SK-N-SH treated with all-trans-retinoic acid at 6 μM for 48 hours (cell line): ENCODE measurements around the gene RHBDF2.

ENCODE experiments used
- ARNTL ChIP-seq: fragments of 450-650 bp; formaldehyde crosslinking; IDR thresholded peaks from 2 replicates; pipeline ENCODE4 v1.5.0; 2020; ENCODE audit warnings: low read depth, mild to moderate bottlenecking, moderate library complexity, borderline replicate concordance
- CREB5 ChIP-seq: fragments of 250-450 bp; sonication (Bioruptor Pico); IDR thresholded peaks from 2 replicates; pipeline ENCODE4 v1.5.1; 2020; ENCODE audit warnings: low read depth, mild to moderate bottlenecking, moderate library complexity
- PATZ1 ChIP-seq: fragments of 250-450 bp; sonication (Bioruptor Pico); IDR thresholded peaks from 2 replicates; pipeline ENCODE4 v1.8.0; 2020; ENCODE audit warnings: mild to moderate bottlenecking, moderate library complexity, borderline replicate concordance
- TOX ChIP-seq: fragments of 250-450 bp; sonication (Bioruptor Pico); IDR thresholded peaks from 2 replicates; pipeline ENCODE4 v1.8.0; 2021; ENCODE audit warnings: mild to moderate bottlenecking, moderate library complexity, borderline replicate concordance
- ZC3H10 ChIP-seq: fragments of 250-450 bp; sonication (Bioruptor Pico); IDR thresholded peaks from 2 replicates; pipeline ENCODE4 v1.5.1; 2021; ENCODE audit warnings: mild to moderate bottlenecking, moderate library complexity
- ZNF70 ChIP-seq: fragments of 450-650 bp; formaldehyde crosslinking; IDR thresholded peaks from 2 replicates; pipeline ENCODE4 v1.5.0; 2020; ENCODE audit warnings: mild to moderate bottlenecking, moderate library complexity
- TF ChIP-seq, protein P1 (sequence below): fragments of 250-450 bp; sonication (Bioruptor Pico); IDR thresholded peaks from 2 replicates; pipeline ENCODE4 v1.8.0; 2021; ENCODE audit warnings: low read depth, mild to moderate bottlenecking, moderate library complexity, borderline replicate concordance

GRCh38 chr17:76445697-76446448 is 55.4 kb downstream of the RHBDF2 start:
- TF ChIP-seq ZNF70 (no peak), PATZ1 (no peak), TOX (CRISPR knock-in tag) (no peak), CREB5 (CRISPR knock-in tag) (no peak), ZC3H10 (CRISPR knock-in tag) (no peak), ARNTL (CRISPR knock-in tag) (no peak)
- TF ChIP-seq, protein P1, sequence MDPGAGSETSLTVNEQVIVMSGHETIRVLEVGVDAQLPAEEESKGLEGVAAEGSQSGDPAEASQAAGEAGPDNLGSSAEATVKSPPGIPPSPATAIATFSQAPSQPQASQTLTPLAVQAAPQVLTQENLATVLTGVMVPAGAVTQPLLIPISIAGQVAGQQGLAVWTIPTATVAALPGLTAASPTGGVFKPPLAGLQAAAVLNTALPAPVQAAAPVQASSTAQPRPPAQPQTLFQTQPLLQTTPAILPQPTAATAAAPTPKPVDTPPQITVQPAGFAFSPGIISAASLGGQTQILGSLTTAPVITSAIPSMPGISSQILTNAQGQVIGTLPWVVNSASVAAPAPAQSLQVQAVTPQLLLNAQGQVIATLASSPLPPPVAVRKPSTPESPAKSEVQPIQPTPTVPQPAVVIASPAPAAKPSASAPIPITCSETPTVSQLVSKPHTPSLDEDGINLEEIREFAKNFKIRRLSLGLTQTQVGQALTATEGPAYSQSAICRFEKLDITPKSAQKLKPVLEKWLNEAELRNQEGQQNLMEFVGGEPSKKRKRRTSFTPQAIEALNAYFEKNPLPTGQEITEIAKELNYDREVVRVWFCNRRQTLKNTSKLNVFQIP (CRISPR knock-in tag) = no peak
